Upper lobe of left lung (tissue), 4 donors: ENCODE measurements around the gene EXPH5.

Experiments used
- EP300 ChIP-seq, 4 donors: sonication (generic); formaldehyde crosslinking; IDR thresholded peaks; one replicate each; pipeline ENCODE4 v1.5.1; 2017; ENCODE audit warnings: antibody characterized with exemption in 4 of 4, control low read depth in 2 of 4
- POLR2A ChIP-seq, 4 donors: fragments of 450-650 bp; IDR thresholded peaks; one replicate each; pipeline ENCODE4 v1.5.1; 2016 to 2017; ENCODE audit warnings: antibody characterized with exemption in 4 of 4, mild to moderate bottlenecking in 2 of 4
- POLR2AphosphoS5 ChIP-seq, 2 donors: sonication (generic); formaldehyde crosslinking; IDR thresholded peaks; one replicate each; pipeline ENCODE4 v1.5.1; 2017; ENCODE audit warnings: antibody characterized with exemption in 2 of 2
- TF ChIP-seq, protein P1 (sequence below), 6 experiments: fragments of 450-650 bp in 4 of 6; fragments of 200-600 bp in 2 of 6; sonication (generic) in 2 of 6; IDR thresholded peaks; one replicate each; pipeline ENCODE4 v1.5.1; 2016 to 2019; ENCODE audit warnings: antibody characterized with exemption in 6 of 6

DNA sequence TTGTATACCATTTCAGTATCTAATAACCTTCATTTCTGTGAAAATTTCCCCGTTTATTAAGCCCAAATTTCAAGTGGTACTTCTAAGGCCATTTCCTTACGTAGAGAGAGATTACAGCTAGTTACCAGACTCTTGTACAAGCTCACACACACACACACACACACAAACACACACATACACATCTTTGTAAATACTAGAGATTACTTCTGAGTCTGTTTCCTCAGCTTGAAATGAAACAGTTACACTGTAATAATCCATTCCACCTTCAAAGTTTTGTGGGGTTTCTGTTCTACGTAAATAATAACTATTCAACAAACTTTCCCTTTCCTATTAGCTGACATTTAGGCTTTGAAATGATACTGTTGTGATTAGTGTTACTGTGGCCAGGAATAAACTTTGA is 101.6 kb downstream of the EXPH5 start:
- TF ChIP-seq, protein P1, sequence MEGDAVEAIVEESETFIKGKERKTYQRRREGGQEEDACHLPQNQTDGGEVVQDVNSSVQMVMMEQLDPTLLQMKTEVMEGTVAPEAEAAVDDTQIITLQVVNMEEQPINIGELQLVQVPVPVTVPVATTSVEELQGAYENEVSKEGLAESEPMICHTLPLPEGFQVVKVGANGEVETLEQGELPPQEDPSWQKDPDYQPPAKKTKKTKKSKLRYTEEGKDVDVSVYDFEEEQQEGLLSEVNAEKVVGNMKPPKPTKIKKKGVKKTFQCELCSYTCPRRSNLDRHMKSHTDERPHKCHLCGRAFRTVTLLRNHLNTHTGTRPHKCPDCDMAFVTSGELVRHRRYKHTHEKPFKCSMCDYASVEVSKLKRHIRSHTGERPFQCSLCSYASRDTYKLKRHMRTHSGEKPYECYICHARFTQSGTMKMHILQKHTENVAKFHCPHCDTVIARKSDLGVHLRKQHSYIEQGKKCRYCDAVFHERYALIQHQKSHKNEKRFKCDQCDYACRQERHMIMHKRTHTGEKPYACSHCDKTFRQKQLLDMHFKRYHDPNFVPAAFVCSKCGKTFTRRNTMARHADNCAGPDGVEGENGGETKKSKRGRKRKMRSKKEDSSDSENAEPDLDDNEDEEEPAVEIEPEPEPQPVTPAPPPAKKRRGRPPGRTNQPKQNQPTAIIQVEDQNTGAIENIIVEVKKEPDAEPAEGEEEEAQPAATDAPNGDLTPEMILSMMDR (IDR thresholded peaks at IDR 0.05) = no peak
- TF ChIP-seq POLR2A (IDR thresholded peaks at IDR 0.05) = no peak
- no peak for TF ChIP-seq POLR2AphosphoS5 (IDR thresholded peaks at IDR 0.05)
- TF ChIP-seq EP300 (IDR thresholded peaks at IDR 0.05) = no peak
